ENCODE results near the gene HCLS1. TPM values are rescaled to one million over a fixed set of nuclear protein-coding genes. Genes with fewer than 3 reads are reported as not detected.

HCLS1 gene
- total and polyA plus RNA-seq, 12 donors, result 4.5 to 101 (median 51.4) TPM

- TF ChIP-seq POLR2A (IDR thresholded peaks at IDR 0.05), result no peak
- TF ChIP-seq CTCF (IDR thresholded peaks at IDR 0.05), result no peak
- Histone ChIP-seq H3K4me1 (replicated peaks in 1 of 2) (peaks cover 0 to 9% of the 10 kb centered on the region in 2 donors), H3K27me3 (no peaks in the 10 kb centered on the region), H3K4me3 (no peak overlapping the region), H3K9me3 (replicated peaks in 1 of 3) (no peaks in the 10 kb centered on the region), H3K27ac (no peak overlapping the region), H3K36me3 (replicated peaks in 1 of 2) (peaks cover 0 to 62% of the 10 kb centered on the region in 2 donors)
- 93 to 98% (median 95%) methylated on average over 2 of the region's 2 CpGs for WGBS, 4 donors
- no peak for DNase-seq
- intact Hi-C loops (cut with DNase I), result no loop called here
Measured at GRCh38 chr3:121677141-121677540, 16.4 kb upstream of the HCLS1 start.

GRCh38 chr3:121670676-121671075 lies 10.0 kb upstream of the HCLS1 start:
- Histone ChIP-seq H3K4me1 (replicated peaks in 1 of 2) (no peaks in the 10 kb centered on the region), H3K27me3 (no peaks in the 10 kb centered on the region), H3K27ac (peak overlapping the region in 2 of 5 donors; percentile 28 to 38), H3K4me3 (no peak overlapping the region), H3K9me3 (replicated peaks in 1 of 3) (no peaks in the 10 kb centered on the region), H3K36me3 (replicated peaks in 1 of 2) (peaks cover 0 to 50% of the 10 kb centered on the region in 2 donors)
- no peak for DNase-seq
- intact Hi-C loops (cut with DNase I), result no loop called here
- no peak for TF ChIP-seq POLR2A (IDR thresholded peaks at IDR 0.05)
- no peak for TF ChIP-seq CTCF (IDR thresholded peaks at IDR 0.05)

GRCh38 chr3:121667333-121667732 lies 6.6 kb upstream of the HCLS1 start:
- Histone ChIP-seq H3K9me3 (replicated peaks in 1 of 3) (no peaks in the 10 kb centered on the region), H3K4me3 (no peak overlapping the region), H3K4me1 (replicated peaks in 1 of 2) (no peaks in the 10 kb centered on the region), H3K36me3 (replicated peaks in 1 of 2) (peaks cover 0 to 66% of the 10 kb centered on the region in 2 donors), H3K27ac (peak overlapping the region in 2 of 5 donors; percentile 6 to 38), H3K27me3 (no peaks in the 10 kb centered on the region)
- intact Hi-C loops (cut with DNase I), result no loop called here
- 74 to 83% (median 79%) methylated on average over 4 of the region's 4 CpGs for WGBS, 4 donors
- DNase-seq, result no peak
- TF ChIP-seq POLR2A (IDR thresholded peaks at IDR 0.05) (no peak), CTCF (IDR thresholded peaks at IDR 0.05) (no peak)

- intact Hi-C loops (cut with DNase I), result no loop called here
- 56 to 86% (median 64%) methylated on average over 2 of the region's 2 CpGs for WGBS, 4 donors
- H3K36me3 ChIP-seq (replicated peaks in 1 of 2), result peaks cover 0 to 66% of the 10 kb centered on the region in 2 donors
Measured at GRCh38 chr3:121665488-121665887, 4.8 kb upstream of the HCLS1 start.

More at GRCh38 chr3:121665488-121665887, 4.8 kb upstream of the HCLS1 start:
- Histone ChIP-seq H3K9me3 (replicated peaks in 1 of 3) (no peaks in the 10 kb centered on the region), H3K4me3 (no peak overlapping the region), H3K27me3 (no peaks in the 10 kb centered on the region), H3K4me1 (replicated peaks in 1 of 2) (no peaks in the 10 kb centered on the region), H3K27ac (peak overlapping the region in 1 of 5 donors; percentile 38)
- TF ChIP-seq POLR2A (IDR thresholded peaks at IDR 0.05), result no peak
- no peak for TF ChIP-seq CTCF (IDR thresholded peaks at IDR 0.05)
- no peak for DNase-seq

Data from adrenal gland (tissue), 12 donors.